RWPE1 (cell line): ENCODE measurements around the gene ACADM.
"Not testable (repeated sequence)": the region's sequence is repeated elsewhere in the genome, so short reads cannot be mapped to it uniquely, and the experiment has no call there.

Experiments
- CTCF ChIA-PET: fragments of 350-600 bp; sonication (Branson Sonifier 250); formaldehyde crosslinking; extraction: SDS; loops from one replicate; lab custom pipeline; 2021; lab: Yijun Ruan, JAX
- POLR2A ChIA-PET: fragments of 400-600 bp; formaldehyde crosslinking; extraction: SDS; loops from one replicate; lab custom pipeline; 2020; ENCODE audit warnings: antibody characterized with exemption; ENCODE audit not compliant: low non-redundant PET; lab: Yijun Ruan, JAX
- DNase-seq: peaks from one replicate; pipeline ENCODE4 v3.0.0; 2012; ENCODE audit warnings: low spot score
- H3K27ac ChIP-seq: fragments of 450-650 bp; 2 replicates; pipeline ENCODE4 v1.5.1; 2017
- CTCF ChIP-seq: fragments of 450-650 bp; conservative IDR thresholded peaks from 2 replicates; pipeline ENCODE4 v1.5.1; 2017; ENCODE audit warnings: low read depth, mild to moderate bottlenecking

ACADM gene

GRCh38 chr1:75724472-75725022 lies at the start of gene ACADM:
Gene ACADM, plus strand, starts transcription at chr1:75724709. Its CDS starts 79 bp downstream, at chr1:75724788.
- no peak for TF ChIP-seq CTCF
- peak within 1 kb of the TSS; percentile 88 for H3K27ac ChIP-seq
- DNase-seq, result peak; percentile 82
- CTCF ChIA-PET, result interaction anchor here (1.1 kb wide), 1 partner anchor 18 kb away, joined by 4 read pairs; no protein-coding TSS in a partner anchor
- POLR2A ChIA-PET, result no interaction called here

- CTCF ChIA-PET, result no interaction called here
- DNase-seq, result no peak
- no peak for TF ChIP-seq CTCF
- no peak overlapping the region for H3K27ac ChIP-seq
- POLR2A ChIA-PET, result no interaction called here
Observed at GRCh38 chr1:75677443-75677842, 47.1 kb upstream of the ACADM start.

- CTCF ChIA-PET, POLR2A ChIA-PET, DNase-seq, H3K27ac ChIP-seq: not testable (repeated sequence)
Observed at GRCh38 chr1:75677964-75678363, 46.5 kb upstream of the ACADM start.

GRCh38 chr1:75690547-75690946 lies 34.0 kb upstream of the ACADM start:
- no peak for TF ChIP-seq CTCF
- ChIA-PET POLR2A (no interaction called here), CTCF (interaction anchor here (0.6 kb wide), 1 partner anchor 72 kb away, joined by 5 read pairs; no protein-coding TSS in a partner anchor)
- no peak overlapping the region for H3K27ac ChIP-seq
- DNase-seq, result no peak

GRCh38 chr1:75693551-75693950 lies 31.0 kb upstream of the ACADM start:
- ChIA-PET POLR2A (no interaction called here), CTCF (no interaction called here)
- no peak overlapping the region for H3K27ac ChIP-seq
- no peak for DNase-seq
- TF ChIP-seq CTCF, result no peak

GRCh38 chr1:75696000-75696399 lies 28.5 kb upstream of the ACADM start:
- H3K27ac ChIP-seq, result no peak overlapping the region
- no peak for TF ChIP-seq CTCF
- POLR2A ChIA-PET, result no interaction called here
- no peak for DNase-seq
- CTCF ChIA-PET, result no interaction called here

GRCh38 chr1:75707191-75707590 lies 17.3 kb upstream of the ACADM start:
- ChIA-PET CTCF (interaction anchor here (0.9 kb wide), 1 partner anchor 18 kb away, joined by 4 read pairs; no protein-coding TSS in a partner anchor), POLR2A (no interaction called here)
- no peak overlapping the region for H3K27ac ChIP-seq
- DNase-seq, result peak; percentile 36
- TF ChIP-seq CTCF, result no peak
